H1 (cell line): ENCODE results near the gene ARID1B. TPM values are rescaled to one million over a fixed set of nuclear protein-coding genes. Genes with fewer than 3 reads are reported as not detected.

Experiments used
- CTCF ChIA-PET: fragments of 300-600 bp; sonication (Branson Sonifier 250); formaldehyde crosslinking; loops from one replicate; lab custom pipeline; 2021; ENCODE audit not compliant: partially characterized antibody; lab: Charles Lee
- POLR2A ChIA-PET: fragments of 300-600 bp; sonication (Branson Sonifier 250); formaldehyde crosslinking; loops from one replicate; lab custom pipeline; 2021; ENCODE audit warnings: inconsistent platforms; ENCODE audit not compliant: partially characterized antibody; lab: Charles Lee
- DNase-seq, 2 experiments: peaks; one replicate each; pipeline versions ENCODE4 v3.0.0 to v3.0.0-alpha.2; 2010 to 2022; ENCODE audit warnings: low spot score in 2 of 2, low read depth in 1 of 2, mixed read lengths in 1 of 2
- FAIRE-seq: peaks from 2 replicates; lab custom pipeline; 2011; peaks lifted over from hg19 to GRCh38; lab: Jason Lieb, UNC
- H2AFZ ChIP-seq: 2 replicates; pipeline ENCODE4 v1.8.1; 2012; ENCODE audit warnings: low read length, inconsistent platforms
- H2AK5ac ChIP-seq: 2 replicates; pipeline ENCODE4 v1.6.1; 2013; ENCODE audit warnings: low read depth, low read length
- H2BK120ac ChIP-seq: replicated peaks from 2 replicates; pipeline ENCODE3; 2013; ENCODE audit warnings: low read depth, low read length, inconsistent platforms
- H2BK12ac ChIP-seq: 2 replicates; pipeline ENCODE4 v1.6.1; 2013; ENCODE audit warnings: low read depth, low read length
- H2BK15ac ChIP-seq: 2 replicates; pipeline ENCODE4 v1.6.1; 2013; ENCODE audit warnings: low read length
- H2BK20ac ChIP-seq: 2 replicates; pipeline ENCODE4 v1.6.1; 2013; ENCODE audit warnings: low read length
- H2BK5ac ChIP-seq: 2 replicates; pipeline ENCODE4 v1.6.1; 2013; ENCODE audit warnings: low read depth, low read length
- H3K14ac ChIP-seq: 2 replicates; pipeline ENCODE4 v1.6.1; 2013; ENCODE audit warnings: inconsistent platforms; ENCODE audit not compliant: insufficient read length
- H3K18ac ChIP-seq: 2 replicates; pipeline ENCODE4 v1.6.1; 2013; ENCODE audit warnings: low read length; ENCODE audit errors: extremely low read depth
- H3K23ac ChIP-seq: 2 replicates; pipeline ENCODE4 v1.6.1; 2013; ENCODE audit warnings: inconsistent platforms; ENCODE audit not compliant: insufficient read length
- H3K23me2 ChIP-seq: 2 replicates; pipeline ENCODE4 v1.6.1; 2013; ENCODE audit warnings: low read depth, low read length
- H3K27ac ChIP-seq: 2 replicates; pipeline ENCODE4 v1.6.1; 2011; ENCODE audit warnings: low read depth, low read length, inconsistent platforms
- H3K27me3 ChIP-seq, 4 experiments: replicated peaks in 1 of 4; 1 replicate in 1 of 4; 2 replicates in 3 of 4; pipeline versions ENCODE4 v1.6.1 to v1.8.1; 2011 to 2013; ENCODE audit warnings: low read length in 3 of 4, mild to moderate bottlenecking in 3 of 4, inconsistent platforms in 2 of 4, mixed read lengths in 2 of 4, moderate library complexity in 1 of 4; ENCODE audit not compliant: control insufficient read depth in 3 of 4, insufficient read depth in 3 of 4; ENCODE audit errors: extremely low read depth in 1 of 4
- H3K36me3 ChIP-seq, 4 experiments: 2 replicates each; pipeline versions ENCODE4 v1.6.1 to v1.8.1; 2011 to 2013; ENCODE audit warnings: mild to moderate bottlenecking in 4 of 4, low read length in 3 of 4, moderate library complexity in 2 of 4, control low read depth in 1 of 4, inconsistent platforms in 1 of 4; ENCODE audit not compliant: insufficient read depth in 4 of 4, control insufficient read depth in 2 of 4
- H3K4ac ChIP-seq: replicated peaks from 2 replicates; pipeline ENCODE3; 2013; ENCODE audit warnings: low read length, low read depth, mixed read lengths, inconsistent platforms; ENCODE audit not compliant: insufficient read length
- H3K4me1 ChIP-seq, 4 experiments: replicated peaks in 1 of 4; 1 replicate in 1 of 4; 2 replicates in 3 of 4; pipeline versions ENCODE4 v1.6.1 to v1.8.1; 2011 to 2013; ENCODE audit warnings: low read length in 3 of 4, inconsistent platforms in 2 of 4, mixed read lengths in 1 of 4; ENCODE audit not compliant: insufficient read depth in 4 of 4, control insufficient read depth in 3 of 4
- H3K4me2 ChIP-seq, 2 experiments: 2 replicates each; pipeline versions ENCODE4 v1.6.1 to v1.8.1; 2011 to 2013; ENCODE audit warnings: low read depth in 2 of 2, low read length in 2 of 2, control low read depth in 1 of 2, inconsistent platforms in 1 of 2, mild to moderate bottlenecking in 1 of 2; ENCODE audit not compliant: insufficient read depth in 1 of 2
- H3K4me3 ChIP-seq, 4 experiments: fragments of 200-600, 300-600 bp in 1 of 4; sonication (generic), shearing (Covaris generic), sonication (Bioruptor Twin) in 1 of 4; 2 replicates each; pipeline versions ENCODE4 v1.5.1 to v1.8.1; 2011 to 2016; ENCODE audit warnings: low read length in 4 of 4, low read depth in 3 of 4, control low read depth in 2 of 4, inconsistent platforms in 2 of 4, mild to moderate bottlenecking in 2 of 4, mixed read lengths in 1 of 4, moderate library complexity in 1 of 4; ENCODE audit not compliant: insufficient read depth in 2 of 4; ENCODE audit errors: extremely low read depth in 1 of 4
- H3K56ac ChIP-seq: replicated peaks from 2 replicates; pipeline ENCODE3; 2013; ENCODE audit warnings: low read depth, mild to moderate bottlenecking, mixed read lengths, low read length, inconsistent platforms; ENCODE audit not compliant: insufficient read length
- H3K79me1 ChIP-seq: 2 replicates; pipeline ENCODE4 v1.6.1; 2013; ENCODE audit warnings: low read depth, low read length, control low read depth
- H3K79me2 ChIP-seq, 2 experiments: 2 replicates each; pipeline versions ENCODE4 v1.6.1 to v1.8.1; 2012 to 2013; ENCODE audit warnings: low read length in 2 of 2, mild to moderate bottlenecking in 2 of 2, inconsistent platforms in 1 of 2; ENCODE audit not compliant: insufficient read depth in 2 of 2, control insufficient read depth in 1 of 2
- H3K9ac ChIP-seq, 4 experiments: replicated peaks in 1 of 4; 1 replicate in 1 of 4; 2 replicates in 3 of 4; pipeline versions ENCODE4 v1.6.1 to v1.8.1; 2011 to 2013; ENCODE audit warnings: low read depth in 3 of 4, low read length in 3 of 4, control low read depth in 2 of 4, mild to moderate bottlenecking in 2 of 4, moderate library complexity in 2 of 4, inconsistent platforms in 1 of 4; ENCODE audit errors: extremely low read depth in 1 of 4
- H3K9me3 ChIP-seq, 2 experiments: 2 replicates each; pipeline versions ENCODE4 v1.6.1 to v1.8.1; 2012 to 2013; ENCODE audit warnings: mild to moderate bottlenecking in 2 of 2, moderate library complexity in 2 of 2, control low read depth in 1 of 2, inconsistent platforms in 1 of 2, low read depth in 1 of 2, low read length in 1 of 2, mixed read lengths in 1 of 2; ENCODE audit not compliant: insufficient read depth in 2 of 2
- H4K20me1 ChIP-seq, 2 experiments: replicated peaks in 1 of 2; 2 replicates each; pipeline versions ENCODE3 to v1.8.1; 2011 to 2013; ENCODE audit warnings: inconsistent platforms in 2 of 2, low read length in 2 of 2, mild to moderate bottlenecking in 1 of 2; ENCODE audit not compliant: insufficient read depth in 2 of 2, control insufficient read depth in 1 of 2
- H4K5ac ChIP-seq: 2 replicates; pipeline ENCODE4 v1.6.1; 2013; ENCODE audit warnings: low read length, low read depth, mixed read lengths, inconsistent platforms; ENCODE audit not compliant: insufficient read length
- H4K8ac ChIP-seq: 2 replicates; pipeline ENCODE4 v1.8.0; 2013; ENCODE audit warnings: mild to moderate bottlenecking, moderate library complexity, low read length, inconsistent platforms; ENCODE audit not compliant: insufficient read depth; ENCODE audit errors: extremely low read depth
- H4K91ac ChIP-seq: replicated peaks from 2 replicates; pipeline ENCODE3; 2013; ENCODE audit warnings: low read length, mixed read lengths, inconsistent platforms; ENCODE audit not compliant: insufficient read length
- BACH1 ChIP-seq: IDR thresholded peaks from 2 replicates; pipeline ENCODE4 v1.6.1; 2012; ENCODE audit warnings: low read length, improper control_type of control experiment
- CHD2 ChIP-seq: IDR thresholded peaks from 2 replicates; pipeline ENCODE4 v1.6.1; 2012; ENCODE audit warnings: low read length, improper control_type of control experiment
- FOSL1 ChIP-seq: IDR thresholded peaks from 2 replicates; pipeline ENCODE4 v1.6.1; 2011; ENCODE audit warnings: mild to moderate bottlenecking, low read depth, low read length, moderate library complexity; ENCODE audit not compliant: insufficient read depth
- TBP ChIP-seq: IDR thresholded peaks from 2 replicates; pipeline ENCODE4 v1.6.1; 2011; ENCODE audit warnings: low read depth, low read length, improper control_type of control experiment
- WGBS, 2 experiments: shearing (Covaris generic) in 1 of 2; methylation state at CpG; one replicate each; pipeline versions ENCODE4 v1.1.6 to v1.1.7; 2013 to 2015; ENCODE audit warnings: low lambda C conversion rate in 2 of 2, mixed read lengths in 2 of 2, inconsistent platforms in 1 of 2, low coverage in 1 of 2, missing lambda C conversion rate in 1 of 2; ENCODE audit not compliant: insufficient replicate concordance in 2 of 2, insufficient coverage in 1 of 2, insufficient read length in 1 of 2; ENCODE audit errors: extremely low coverage in 1 of 2, missing lambda C conversion rate in 1 of 2; 5-methylcytosine and 5-hydroxymethylcytosine counted together
- polyA plus RNA-seq, 7 experiments: library from polyadenylated mRNA; depleted of rRNA in 3 of 7; stranded (reverse) in 5 of 7; unstranded in 2 of 7; fragments of >200 nt in 5 of 7; fragments of 200-250 nt in 2 of 7; gene quantifications; 1 replicate in 5 of 7; 2 replicates in 1 of 7; 4 replicates in 1 of 7; pipeline versions ENCODE4 v1.2.1 to v1.2.3, GENCODE V29; 2011 to 2013; ENCODE audit warnings: missing spikeins in 2 of 7, mixed read lengths in 2 of 7
- total RNA-seq: library from RNA; stranded (reverse); fragmentation: NEBNext Ultra II Directional; extraction: Animal tissue kit (Norgen Biotek cat#: 25700); gene quantifications from 2 replicates; pipeline ENCODE4 v1.2.1, GENCODE V29; 2021

ARID1B gene
- total and polyA plus RNA-seq, 2 of the 8 experiments (the other 6 are each of a cell fraction or from before 2014, with no cell fraction given) = 24.3 to 70.3 TPM

GRCh38 chr6:157063923-157064322 is 286.7 kb downstream of the ARID1B start:
- peaks cover 0 to 76% of the 10 kb centered on the region in 2 experiments; a peak in 2 of 4 replicates for H3K79me2 ChIP-seq
- DNase-seq = no peak
- peaks cover 0 to 2% of the 10 kb centered on the region in 2 experiments for H4K20me1 ChIP-seq

More at GRCh38 chr6:157063923-157064322, 286.7 kb downstream of the ARID1B start:
- no peak for TF ChIP-seq BACH1
- TF ChIP-seq FOSL1 = no peak
- no peak for TF ChIP-seq CHD2
- TF ChIP-seq TBP = no peak
- TF ChIP-seq, all 59 proteins: peak for 0
- no peak overlapping the region for H3K23ac ChIP-seq
- CTCF ChIA-PET = interaction anchor here (0.7 to 1.4 kb wide), 3 partner anchors 21 to 88 kb away, joined by 3 read pairs; no protein-coding TSS in a partner anchor
- peaks cover 2 to 14% (median 8%) of the 10 kb centered on the region in 4 experiments for H3K4me1 ChIP-seq
- no peak overlapping the region for H2BK20ac ChIP-seq
- no peak overlapping the region for H2BK120ac ChIP-seq
- H3K9ac ChIP-seq = no peak overlapping the region
- H3K23me2 ChIP-seq = no peaks in the 10 kb centered on the region
- H3K14ac ChIP-seq = no peak overlapping the region
- no peaks in the 10 kb centered on the region for H3K36me3 ChIP-seq
- H3K4me2 ChIP-seq = no peak overlapping the region
- H2BK15ac ChIP-seq = no peak overlapping the region
- no peaks in the 10 kb centered on the region; the same call in 1 of the 2 replicates for H3K79me1 ChIP-seq
- no peak overlapping the region for H2AK5ac ChIP-seq
- H3K4ac ChIP-seq = no peak overlapping the region
- FAIRE-seq = no peak
- H3K56ac ChIP-seq = no peak overlapping the region
- no peak overlapping the region for H4K8ac ChIP-seq
- H3K27ac ChIP-seq = no peak overlapping the region
- POLR2A ChIA-PET = no interaction called here
- 91% methylated on average over 5 of the region's 5 CpGs; no CpG with 5 or more reads in 1 of the 2 experiments for WGBS, 2 experiments
- no peaks in the 10 kb centered on the region for H3K9me3 ChIP-seq
- H3K4me3 ChIP-seq = no peak overlapping the region
- H3K18ac ChIP-seq = no peak overlapping the region
- no peak overlapping the region for H2BK12ac ChIP-seq
- no peak overlapping the region for H2BK5ac ChIP-seq
- H4K91ac ChIP-seq = no peak overlapping the region
- H3K27me3 ChIP-seq = no peaks in the 10 kb centered on the region
- no peak overlapping the region for H2AFZ ChIP-seq
- H4K5ac ChIP-seq = no peak overlapping the region
